Middle frontal gyrus (tissue), 1 donor: ENCODE measurements around the gene GALNS.
A peak's percentile ranks its signal among the peaks of the same experiment; 100 is the strongest.
"Not testable (repeated sequence)": the region's sequence is repeated elsewhere in the genome, so short reads cannot be mapped to it uniquely, and the experiment has no call there.

Experiments
- DNase-seq: peaks from one replicate; pipeline ENCODE4 v3.0.0-alpha.2; 2015; ENCODE audit warnings: low spot score; ENCODE audit errors: extremely low spot score

The GALNS gene

DNA sequence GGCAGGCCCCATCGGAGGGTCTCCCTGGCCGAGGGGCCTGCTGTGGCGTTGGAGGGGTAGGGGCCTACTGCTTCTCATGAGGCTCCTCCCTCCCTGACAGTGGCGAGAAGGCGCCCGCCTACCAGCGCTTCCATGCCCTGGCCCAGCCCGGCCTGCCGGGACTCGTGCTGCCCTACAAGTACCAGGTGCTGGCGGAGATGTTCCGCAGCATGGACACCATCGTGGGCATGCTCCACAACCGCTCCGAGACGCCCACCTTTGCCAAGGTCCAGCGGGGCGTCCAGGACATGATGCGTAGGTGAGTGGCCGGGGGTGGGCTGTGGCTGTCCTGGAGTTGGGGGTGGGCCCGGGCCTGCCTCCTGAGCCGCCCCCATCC, 51.4 kb downstream of the GALNS start:
- DNase-seq, result no peak

DNA sequence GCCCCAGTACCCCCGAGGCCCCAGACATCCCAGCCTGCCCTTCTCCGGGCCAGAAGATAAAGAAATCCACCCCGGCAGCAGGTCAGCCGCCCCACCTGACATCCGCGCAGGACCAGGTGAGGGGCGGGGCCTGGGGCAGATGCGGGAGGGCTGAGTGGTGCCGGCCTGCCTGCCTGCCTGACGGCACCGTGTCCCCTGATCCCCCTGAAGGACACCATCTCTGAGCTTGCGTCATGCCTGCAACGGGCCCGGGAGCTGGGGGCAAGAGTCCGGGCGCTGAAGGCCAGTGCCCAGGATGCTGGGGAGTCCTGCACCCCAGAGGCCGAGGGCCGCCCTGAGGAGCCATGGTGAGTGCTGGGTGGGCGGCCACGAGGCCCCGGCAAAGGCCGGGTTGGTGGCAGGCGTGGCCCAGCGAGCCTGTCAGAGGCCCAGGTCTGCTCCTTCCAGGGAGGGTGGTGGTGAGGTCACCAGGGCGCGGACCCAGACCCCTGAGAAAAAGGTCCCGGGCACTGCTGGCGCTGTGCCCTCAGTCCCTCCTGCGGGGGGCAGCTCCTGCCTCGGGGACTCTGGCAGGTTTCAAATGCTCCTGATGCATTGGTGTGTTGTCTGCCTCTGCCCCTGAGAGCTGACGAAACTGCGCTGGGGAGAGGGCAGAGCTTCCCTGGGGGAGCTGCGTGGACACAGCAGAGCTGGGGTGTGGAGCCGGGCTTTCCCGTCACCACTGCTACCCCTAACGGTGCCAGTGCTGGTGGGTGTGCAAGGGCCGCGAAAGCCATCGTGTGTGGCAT, 52.0 kb downstream of the GALNS start:
- DNase-seq, result no peak

DNA sequence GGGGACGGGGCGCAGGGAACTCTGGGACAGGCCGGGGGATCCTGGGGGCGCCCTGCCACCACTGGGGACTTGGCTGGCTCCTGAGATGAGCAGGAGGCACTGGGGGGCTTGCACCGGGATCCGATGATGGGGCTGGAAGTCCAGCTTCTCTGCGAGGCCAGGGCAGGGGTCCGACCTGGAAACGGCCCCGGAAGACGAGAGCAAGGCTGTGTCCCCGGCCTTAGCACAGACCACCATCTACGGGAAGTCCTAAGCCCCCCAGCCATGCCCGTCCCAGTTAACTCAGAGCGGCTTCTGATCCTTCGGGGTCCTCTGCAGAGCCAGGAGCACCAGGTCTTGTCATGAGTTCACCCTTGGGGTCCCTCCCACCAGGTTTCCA, 52.6 kb downstream of the GALNS start:
- no peak for DNase-seq

DNA sequence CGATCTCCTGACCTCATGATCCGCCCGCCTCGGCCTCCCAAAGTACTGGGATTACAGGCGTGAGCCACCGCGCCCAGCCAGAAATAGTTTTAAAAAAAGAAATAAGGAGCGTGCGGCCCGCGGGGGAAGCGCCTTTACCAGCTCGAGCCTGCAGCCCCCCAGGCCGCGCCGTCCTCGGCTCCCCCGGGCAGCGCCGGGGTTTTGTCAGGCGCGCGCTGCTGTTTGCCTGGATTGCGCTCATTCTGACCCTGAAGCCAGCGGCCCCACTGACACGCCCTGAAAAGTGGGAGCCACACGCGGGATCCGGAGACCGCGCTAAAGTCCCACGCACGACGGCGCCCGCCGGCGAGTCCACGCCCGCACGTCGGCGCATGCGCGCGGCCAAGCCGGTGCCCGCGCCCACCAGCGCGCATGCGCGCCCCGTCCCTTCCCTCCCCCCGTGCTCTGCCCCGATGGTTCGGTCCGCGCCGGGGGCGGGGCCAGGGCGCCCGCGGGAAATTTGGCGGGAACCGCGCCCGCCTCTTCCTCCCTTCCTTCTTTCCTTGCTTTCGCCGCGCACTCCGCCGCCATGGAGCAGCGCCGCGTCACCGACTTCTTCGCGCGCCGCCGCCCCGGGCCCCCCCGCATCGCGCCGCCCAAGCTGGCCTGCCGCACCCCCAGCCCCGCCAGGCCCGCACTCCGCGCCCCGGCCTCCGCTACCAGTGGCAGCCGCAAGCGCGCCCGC, 53.3 kb downstream of the GALNS start, which contains the start of gene CDT1:
TSS of gene CDT1 (plus strand) at position 526 of the 724 bp plus-strand sequence. CDS start at position 569, 43 bp downstream.
- peak; percentile 74 for DNase-seq

DNA sequence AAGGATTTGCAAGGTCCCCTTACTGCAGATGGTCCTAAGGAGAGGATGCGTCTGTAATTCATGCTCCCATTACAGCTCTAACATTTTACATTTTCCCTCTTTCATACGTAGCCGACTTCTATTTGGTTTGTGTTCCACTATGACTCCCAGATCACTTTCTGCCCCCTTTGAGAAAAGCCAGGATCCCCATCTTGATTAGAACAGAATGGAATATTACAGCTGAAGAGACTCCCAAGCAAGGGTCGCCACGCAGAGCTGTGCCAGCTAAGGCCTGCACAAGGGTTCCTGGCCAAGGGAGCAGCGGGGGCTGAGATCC, 56.5 kb downstream of the GALNS start:
- no peak for DNase-seq

DNA sequence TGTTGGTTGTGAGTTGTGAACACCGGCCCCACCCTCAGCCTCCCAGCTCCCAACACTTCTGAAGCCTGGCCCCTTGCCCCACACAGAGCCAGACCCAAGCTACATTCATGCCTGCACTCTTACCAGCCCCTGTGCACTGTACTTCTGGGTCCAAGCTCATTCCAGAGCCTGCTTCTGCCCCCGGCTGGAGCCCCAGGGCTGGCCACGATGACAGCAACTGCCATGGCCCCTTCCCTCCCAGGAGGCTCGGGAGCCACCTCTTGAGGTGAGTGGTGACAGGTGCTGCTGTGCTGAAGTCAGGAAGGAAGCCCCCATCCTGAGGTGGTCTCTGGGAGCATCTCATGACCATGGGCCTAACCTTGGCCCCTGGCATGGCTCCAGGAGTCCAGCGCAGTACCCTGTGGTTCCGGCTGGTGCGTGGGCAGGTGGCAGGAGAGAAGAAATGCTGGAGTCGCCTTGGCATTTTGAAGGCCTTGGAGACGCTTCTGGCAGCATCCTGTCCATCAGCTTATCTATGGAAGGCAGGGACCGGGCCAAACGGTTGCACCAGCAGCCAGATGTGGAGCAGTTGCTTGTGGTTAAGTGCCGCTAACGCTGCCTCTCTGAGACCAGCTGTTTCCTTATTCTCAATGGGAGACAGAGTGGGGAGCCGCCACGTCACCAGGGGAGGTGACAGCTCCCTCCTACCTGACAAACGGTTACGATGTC, 57.0 kb downstream of the GALNS start:
- no peak for DNase-seq

DNA sequence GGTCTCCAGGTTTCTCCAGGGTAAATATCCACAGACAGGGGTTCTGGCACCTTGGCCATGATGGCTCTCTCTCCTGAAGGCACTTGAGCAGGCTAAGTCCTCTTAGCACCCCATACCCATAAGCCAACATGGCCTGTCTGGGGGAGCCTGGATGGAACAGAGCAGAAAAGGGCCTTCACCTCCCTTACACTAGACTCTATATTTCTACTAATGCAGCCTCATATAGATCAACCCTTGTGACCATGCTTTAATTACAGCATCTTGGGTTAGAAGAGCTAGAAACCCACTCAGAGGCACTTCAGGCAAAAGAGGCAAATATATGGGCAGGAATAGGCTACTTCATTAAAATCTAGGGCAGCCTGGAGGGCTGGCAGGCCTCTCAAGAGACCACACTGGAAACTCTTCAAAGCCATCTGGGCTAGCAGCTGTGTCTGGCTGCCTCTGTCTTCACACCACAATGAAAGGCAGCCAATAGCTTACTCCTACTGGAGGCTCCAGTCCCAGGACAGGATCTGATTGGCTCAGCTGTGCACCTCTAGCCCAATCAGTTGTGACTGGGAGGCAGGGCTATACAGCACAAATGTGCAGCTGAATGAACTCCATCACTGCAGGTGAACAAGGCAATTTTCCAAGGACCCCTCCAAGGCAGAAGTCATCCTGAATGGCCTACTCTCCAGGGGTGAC, 57.8 kb downstream of the GALNS start:
- DNase-seq, result no peak

DNA sequence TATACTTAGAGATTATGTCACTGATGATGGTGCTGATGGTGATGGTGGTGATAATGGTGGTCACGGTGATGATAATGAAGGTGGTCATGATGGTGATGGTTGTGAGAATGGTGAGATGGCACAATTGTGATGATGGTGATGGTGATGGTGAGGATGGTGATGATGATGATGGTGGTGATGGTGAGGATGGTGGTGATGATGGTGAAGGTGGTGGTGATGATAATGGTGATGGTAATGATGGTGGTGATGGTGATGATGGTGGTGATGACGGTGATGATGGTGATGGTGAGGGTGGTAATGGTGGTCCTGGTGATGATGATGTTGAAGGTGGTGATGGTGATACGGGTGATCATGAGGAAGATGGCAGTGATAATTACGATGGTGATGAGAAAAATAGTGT, 58.7 kb downstream of the GALNS start:
- no peak for DNase-seq

DNA sequence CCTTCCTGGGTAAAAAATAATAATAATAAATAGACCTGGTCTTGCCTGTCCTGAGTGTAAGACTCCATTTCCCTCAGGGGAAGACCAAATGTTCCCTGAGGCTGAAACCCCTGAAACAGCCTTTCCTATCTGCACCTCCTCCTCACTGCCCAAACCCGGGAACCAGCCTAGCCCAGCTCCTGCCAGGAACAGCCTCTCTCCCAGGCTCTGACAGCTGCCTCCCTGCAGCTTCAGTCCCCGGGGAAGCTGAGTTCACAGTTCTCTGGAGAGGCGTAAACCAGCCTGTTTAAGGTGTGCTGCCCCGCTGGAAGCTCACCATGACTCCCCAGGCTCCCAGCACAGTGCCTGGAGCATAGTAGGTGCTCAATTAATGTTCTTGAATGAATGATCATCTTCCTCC, 60.5 kb downstream of the GALNS start:
- no peak for DNase-seq

DNA sequence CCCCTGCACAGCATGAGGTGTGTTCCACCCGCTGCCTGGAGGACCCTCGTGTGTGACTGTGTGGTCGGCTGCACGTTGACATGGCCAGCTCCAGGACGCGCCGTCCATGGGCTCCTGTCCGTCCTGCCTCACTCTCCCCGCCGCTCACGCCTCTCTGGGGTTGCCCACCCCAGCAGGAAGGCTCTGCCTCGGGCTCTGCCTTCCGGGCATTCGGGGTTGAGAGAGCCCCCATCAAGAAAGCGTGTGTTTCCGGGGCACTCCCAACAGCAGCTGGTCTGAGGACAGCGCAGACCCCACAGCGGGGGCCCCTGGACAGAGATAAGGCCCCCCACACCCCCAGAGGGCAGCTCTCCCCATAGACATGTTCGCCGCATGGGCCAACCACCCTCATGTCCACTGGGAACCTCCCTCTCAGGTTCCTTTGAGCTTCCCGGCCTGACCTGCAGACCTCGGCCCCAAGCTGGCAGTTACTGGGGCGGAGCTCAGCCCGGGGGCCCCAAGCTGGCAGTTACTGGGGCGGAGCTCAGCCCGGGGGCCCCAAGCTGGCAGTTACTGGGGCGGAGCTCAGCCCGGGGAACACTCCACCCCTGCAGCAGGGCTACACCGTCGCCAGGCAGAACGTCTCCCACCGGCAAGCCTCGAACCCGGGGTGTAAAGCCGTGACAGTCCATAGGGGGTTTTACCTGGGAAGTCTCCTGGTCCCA, 63.3 kb downstream of the GALNS start:
- DNase-seq, result no peak

DNA sequence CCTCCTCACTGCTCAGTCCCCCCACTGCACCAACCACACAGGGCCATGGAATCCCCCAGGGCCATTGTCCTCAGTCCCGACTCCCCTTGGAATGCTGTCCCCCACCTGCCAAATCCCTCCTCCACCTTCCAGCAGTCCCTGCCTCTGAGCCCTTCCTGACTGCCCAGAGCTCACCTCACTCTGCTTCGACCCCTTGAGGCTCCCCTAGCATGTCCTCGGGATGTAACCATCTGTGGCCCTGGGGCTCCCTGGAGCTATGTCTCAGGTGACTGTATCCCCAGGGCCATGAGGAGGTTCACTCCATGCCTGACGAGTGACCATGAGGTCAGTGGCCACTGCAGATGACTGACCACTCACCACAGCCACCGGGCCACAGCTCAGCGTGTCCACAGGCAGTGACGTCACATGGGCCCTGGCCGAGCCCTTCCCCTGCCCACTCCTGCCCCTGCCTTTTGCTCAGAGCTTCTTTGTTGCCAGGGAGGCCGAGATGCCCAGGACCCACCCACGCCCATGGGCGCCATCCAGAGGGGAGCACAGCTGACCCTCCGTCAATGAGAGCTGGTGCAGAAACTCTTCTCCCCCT, 64.0 kb downstream of the GALNS start:
- DNase-seq, result no peak

DNA sequence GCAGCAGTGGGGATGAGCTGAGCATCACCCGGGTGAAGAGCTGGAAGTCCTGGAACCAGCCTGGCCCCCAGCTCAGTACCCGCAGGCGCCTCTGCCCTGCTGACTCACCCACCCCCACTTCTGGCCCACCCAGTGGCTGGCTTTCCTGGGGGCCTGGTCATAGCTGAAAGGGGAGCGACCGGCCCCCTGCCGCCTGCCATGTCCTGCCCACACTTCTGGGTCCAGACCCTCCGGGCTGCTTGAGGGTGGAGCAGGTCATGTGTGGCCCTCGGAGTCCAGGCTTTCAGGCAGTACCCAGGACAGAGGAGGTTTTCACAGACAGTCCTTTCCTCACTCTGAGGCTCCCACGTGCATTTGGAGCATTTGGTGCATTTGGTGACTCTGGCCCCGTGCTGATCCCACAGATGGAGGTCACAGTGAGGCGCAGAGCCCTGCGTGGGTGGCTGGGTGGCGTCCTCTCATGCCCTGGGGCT, 64.6 kb downstream of the GALNS start:
- DNase-seq, result no peak

DNA sequence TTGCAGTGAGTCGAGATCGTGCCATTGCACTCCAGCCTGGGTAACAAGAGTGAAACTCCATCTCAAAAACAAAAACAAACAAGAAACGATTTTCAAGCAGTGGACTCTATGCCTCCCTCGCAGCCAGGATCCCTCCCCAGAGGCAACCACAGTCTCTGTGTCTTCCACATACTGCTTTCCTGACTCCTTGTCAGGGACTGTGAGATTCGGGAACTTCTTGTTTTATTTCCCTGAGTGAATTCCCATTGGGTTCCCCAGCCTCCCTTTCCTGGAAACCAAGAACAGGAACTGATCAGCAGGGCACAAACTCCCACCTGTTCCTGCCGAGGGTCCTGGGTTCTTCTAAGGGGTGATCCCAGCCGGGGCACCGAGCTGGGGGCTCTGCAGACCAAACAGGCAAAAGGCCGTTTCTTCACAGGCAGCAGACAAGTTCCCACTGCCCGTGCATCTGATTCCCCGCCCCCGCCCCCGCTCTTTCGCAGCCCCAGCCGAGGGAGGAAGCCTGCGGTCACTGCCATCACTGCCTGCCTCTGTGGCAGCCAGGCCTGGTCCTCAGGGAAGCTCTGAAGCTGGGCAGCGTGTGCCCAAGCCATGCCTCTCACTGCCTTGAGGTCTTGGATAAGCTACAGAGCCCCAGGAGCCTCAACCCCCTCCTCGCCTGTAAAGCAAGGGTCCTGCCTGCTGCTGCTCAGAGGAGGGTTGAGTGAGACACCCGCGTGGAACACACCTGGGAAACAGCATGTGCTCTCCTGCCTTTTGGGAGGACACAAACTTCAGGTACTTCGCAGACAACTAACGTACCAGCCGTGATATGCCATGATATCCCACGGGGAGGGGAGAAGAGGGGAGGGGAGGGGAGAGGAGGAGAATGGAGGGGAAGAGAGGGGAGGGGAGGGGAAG, 66.2 kb downstream of the GALNS start:
- DNase-seq, result no peak

DNA sequence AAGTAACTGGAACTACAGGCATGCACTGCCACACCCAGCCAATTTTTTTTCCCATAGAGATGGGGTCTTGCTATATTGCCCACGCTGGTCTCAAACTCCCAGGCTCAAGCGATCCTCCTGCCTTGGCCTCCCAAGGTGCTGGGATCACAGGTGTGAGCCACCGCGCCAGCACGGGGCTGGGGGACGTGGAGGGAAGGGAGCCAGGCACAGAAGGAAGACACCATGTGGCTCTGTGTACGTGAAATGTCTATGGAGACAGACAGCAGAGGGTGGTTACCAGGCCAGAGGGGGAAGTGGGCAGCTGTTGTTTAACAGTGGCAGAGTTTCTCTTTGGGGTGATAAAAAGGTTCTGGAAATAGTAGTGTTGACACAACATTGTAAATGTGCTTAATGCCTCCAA, 67.2 kb downstream of the GALNS start:
- DNase-seq, result no peak

DNA sequence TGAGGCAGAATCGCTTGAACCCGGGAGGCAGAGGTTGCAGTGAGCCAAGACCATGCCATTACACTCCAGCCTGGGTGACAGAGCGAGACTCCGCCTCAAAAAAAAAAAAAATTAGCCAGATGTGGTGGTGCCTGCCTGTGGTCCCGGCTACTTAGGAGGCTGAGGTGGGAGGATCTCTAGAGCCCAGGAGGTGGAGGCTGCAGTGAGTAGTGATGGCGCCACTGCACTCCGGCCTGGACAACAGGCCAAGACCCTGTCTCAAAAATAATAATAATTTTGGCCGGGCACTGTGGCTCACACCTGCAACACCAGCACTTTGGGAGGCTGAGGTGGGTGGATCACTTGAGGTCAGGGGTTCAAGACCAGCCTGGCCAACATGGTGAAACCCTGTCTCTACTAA, 68.0 kb downstream of the GALNS start:
- DNase-seq, result not testable (repeated sequence)

DNA sequence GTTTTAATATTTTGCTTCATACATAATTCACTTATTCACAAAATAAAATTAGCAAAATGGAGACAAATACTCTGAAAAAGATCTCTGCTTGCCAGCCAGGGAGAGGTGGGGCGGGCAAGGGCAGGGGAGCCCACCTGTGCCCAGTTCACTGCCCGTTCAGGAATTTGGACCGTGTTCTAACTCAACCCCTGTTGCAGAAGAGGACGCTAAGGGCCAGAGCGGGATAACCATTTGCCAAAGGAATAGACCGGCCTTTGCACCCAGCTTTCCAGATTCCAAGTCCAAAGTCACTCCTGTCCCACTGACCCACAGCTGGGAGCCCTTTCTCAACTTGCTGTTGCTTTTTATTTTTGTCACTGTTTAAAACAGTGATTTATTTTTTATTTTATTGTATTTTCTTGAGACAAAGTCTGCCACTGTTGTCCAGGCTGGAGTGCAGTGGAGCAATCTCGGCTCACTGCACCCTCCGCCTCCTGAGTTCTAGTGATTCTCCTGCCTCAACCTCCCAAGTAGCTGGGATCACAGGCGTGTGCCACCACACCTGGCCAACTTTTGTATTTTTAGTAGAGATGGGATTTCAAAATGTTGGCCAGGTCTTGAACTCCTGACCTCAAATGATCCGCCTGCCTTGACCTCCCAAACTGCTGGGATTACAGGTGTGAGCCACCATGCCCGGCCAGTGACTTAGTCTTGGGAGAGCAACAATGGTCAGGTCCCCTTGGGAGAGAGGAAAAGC, 69.0 kb downstream of the GALNS start:
- no peak for DNase-seq

DNA sequence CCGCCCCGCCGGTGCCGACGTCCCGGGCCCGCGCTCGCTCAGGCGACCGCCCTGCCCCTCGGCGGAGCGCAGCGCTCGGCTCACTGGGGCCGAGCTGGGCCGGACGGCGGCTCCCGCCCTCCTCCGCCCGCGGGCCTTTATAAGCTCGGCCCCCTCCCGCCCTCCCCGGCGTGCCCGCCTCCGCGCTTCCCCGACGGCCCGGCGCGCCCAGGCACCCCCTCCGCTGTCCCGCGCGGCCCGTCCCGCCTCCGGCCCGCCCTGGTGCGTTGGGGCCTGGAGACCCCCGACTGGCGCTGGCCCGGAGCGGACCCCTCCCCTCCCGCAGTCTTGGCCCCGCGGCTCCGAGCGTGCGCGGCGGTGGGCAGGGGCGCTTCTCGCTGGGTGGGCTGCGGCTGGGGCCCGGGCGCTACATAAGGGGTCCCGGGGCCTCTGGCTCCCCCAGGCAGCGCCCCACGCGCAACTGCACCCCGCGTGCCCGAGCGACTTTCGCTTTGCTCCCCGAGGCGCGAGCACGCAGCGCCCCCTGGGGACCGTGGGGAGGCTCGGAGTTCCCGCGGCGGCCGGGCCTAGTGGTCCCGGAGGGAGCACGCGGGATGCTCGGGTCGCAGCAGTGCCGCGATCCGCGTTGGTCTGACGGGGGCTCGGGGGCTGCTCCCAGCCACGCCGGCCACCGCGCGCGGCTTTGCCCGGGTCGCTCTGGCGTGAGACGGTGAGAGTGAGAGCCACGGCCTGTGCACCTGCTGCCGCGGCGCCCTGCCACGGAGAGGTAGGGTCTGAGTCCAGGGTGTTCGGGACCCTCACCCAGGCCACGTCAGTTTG, 71.4 kb downstream of the GALNS start, which contains the start of gene PIEZO1:
TSS of gene PIEZO1 (minus strand) at position 115 of the 819 bp plus-strand sequence. CDS start 256 bp downstream, outside the sequence.
- DNase-seq, result peak; percentile 50

DNA sequence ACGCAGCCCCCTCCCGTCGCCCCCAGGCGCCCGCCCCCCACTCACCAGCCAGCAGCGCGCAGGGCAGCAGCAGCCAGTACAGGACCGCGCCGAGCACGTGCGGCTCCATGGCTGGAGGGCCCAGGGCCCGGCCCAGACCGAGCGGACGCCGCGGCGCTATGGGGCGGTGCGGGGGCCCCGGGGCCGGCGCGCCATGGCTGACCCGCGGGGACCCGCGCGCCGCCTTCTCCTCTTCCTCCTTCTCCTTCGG, 72.0 kb downstream of the GALNS start:
- no peak for DNase-seq
